CD14-positive monocyte (primary cell): ENCODE data around the gene NOS1. TPM values are rescaled to one million over a fixed set of nuclear protein-coding genes. Genes with fewer than 3 reads are reported as not detected.

Source experiments
- DNase-seq, 3 donors: peaks; one replicate each; pipeline ENCODE4 v3.0.0-alpha.2; 2011 to 2022
- H2AFZ ChIP-seq: 2 replicates; pipeline ENCODE4 v1.6.0; 2012; ENCODE audit warnings: mild to moderate bottlenecking, low read depth, low read length, inconsistent platforms; ENCODE audit not compliant: insufficient read depth, poor library complexity, severe bottlenecking
- H3K27ac ChIP-seq, 2 donors: 1 replicate in 1 of 2; 2 replicates in 1 of 2; pipeline ENCODE4 v1.5.1; 2012 to 2013; ENCODE audit warnings: low read length in 2 of 2, control low read depth in 1 of 2, inconsistent platforms in 1 of 2, low read depth in 1 of 2, mild to moderate bottlenecking in 1 of 2
- H3K27me3 ChIP-seq, 2 donors: one replicate each; pipeline versions ENCODE4 v1.6.0 to v1.6.1; 2011 to 2013; ENCODE audit warnings: low read length in 2 of 2; ENCODE audit not compliant: control insufficient read depth in 2 of 2, insufficient read depth in 2 of 2
- H3K36me3 ChIP-seq, 2 donors: replicated peaks in 1 of 2; 1 replicate in 1 of 2; 2 replicates in 1 of 2; pipeline versions ENCODE4 v1.5.1 to v1.6.1; 2012 to 2013; ENCODE audit warnings: low read length in 2 of 2, control low read depth in 1 of 2, inconsistent platforms in 1 of 2, mild to moderate bottlenecking in 1 of 2; ENCODE audit not compliant: insufficient read depth in 2 of 2, control insufficient read depth in 1 of 2
- H3K4me1 ChIP-seq, 2 donors: 1 replicate in 1 of 2; 2 replicates in 1 of 2; pipeline versions ENCODE4 v1.5.1 to v1.6.1; 2012 to 2013; ENCODE audit warnings: low read length in 2 of 2, control low read depth in 1 of 2, inconsistent platforms in 1 of 2, mild to moderate bottlenecking in 1 of 2, moderate library complexity in 1 of 2; ENCODE audit not compliant: insufficient read depth in 2 of 2, control insufficient read depth in 1 of 2
- H3K4me2 ChIP-seq: replicated peaks from 2 replicates; pipeline ENCODE3; 2012; ENCODE audit warnings: low read length, moderate library complexity, mild to moderate bottlenecking; ENCODE audit not compliant: poor library complexity, severe bottlenecking; ENCODE audit errors: extremely low read depth
- H3K4me3 ChIP-seq, 3 experiments: fragments of 200-600 bp in 1 of 3; sonication (generic) in 1 of 3; replicated peaks in 1 of 3; 1 replicate in 2 of 3; 2 replicates in 1 of 3; pipeline ENCODE4 v1.5.1; 2011 to 2013; ENCODE audit warnings: low read length in 3 of 3, mild to moderate bottlenecking in 3 of 3, control low read depth in 2 of 3, low read depth in 2 of 3, inconsistent platforms in 1 of 3, moderate library complexity in 1 of 3
- H3K79me2 ChIP-seq: 2 replicates; pipeline ENCODE4 v1.6.0; 2012; ENCODE audit warnings: mild to moderate bottlenecking, control low read depth, inconsistent platforms, low read length, moderate library complexity; ENCODE audit not compliant: insufficient read depth
- H3K9ac ChIP-seq: 2 replicates; pipeline ENCODE4 v1.6.0; 2017; ENCODE audit warnings: low read length, mild to moderate bottlenecking; ENCODE audit not compliant: insufficient read depth, poor library complexity, severe bottlenecking
- H3K9me3 ChIP-seq, 2 donors: replicated peaks in 1 of 2; 1 replicate in 1 of 2; 2 replicates in 1 of 2; pipeline versions ENCODE4 v1.5.1 to v1.6.1; 2012 to 2013; ENCODE audit warnings: low read length in 2 of 2, control low read depth in 1 of 2; ENCODE audit not compliant: control insufficient read depth in 1 of 2, insufficient read depth in 1 of 2
- H4K20me1 ChIP-seq: 2 replicates; pipeline ENCODE4 v1.6.0; 2012; ENCODE audit warnings: mild to moderate bottlenecking, low read length, control low read depth, moderate library complexity; ENCODE audit not compliant: insufficient read depth
- H3K27ac Mint-ChIP-seq, 7 donors: one replicate each; pipeline ENCODE4 v1.8.0; 2020; ENCODE audit warnings: mild to moderate bottlenecking in 7 of 7, mixed read lengths in 7 of 7, moderate library complexity in 6 of 7, inconsistent platforms in 2 of 7
- H3K27me3 Mint-ChIP-seq, 3 donors: one replicate each; pipeline ENCODE4 v1.8.0; 2021 to 2022; ENCODE audit warnings: low read depth in 3 of 3, mild to moderate bottlenecking in 3 of 3, mixed read lengths in 3 of 3, moderate library complexity in 3 of 3, inconsistent platforms in 1 of 3
- H3K36me3 Mint-ChIP-seq, 2 donors: one replicate each; pipeline ENCODE4 v1.8.0; 2020; ENCODE audit warnings: mixed read lengths in 2 of 2, inconsistent platforms in 1 of 2, mild to moderate bottlenecking in 1 of 2
- H3K4me1 Mint-ChIP-seq: one replicate; pipeline ENCODE4 v1.8.0; 2020; ENCODE audit warnings: mild to moderate bottlenecking, mixed read lengths
- H3K4me3 Mint-ChIP-seq, 2 donors: one replicate each; pipeline ENCODE4 v1.8.0; 2020; ENCODE audit warnings: mild to moderate bottlenecking in 2 of 2, mixed read lengths in 2 of 2, moderate library complexity in 1 of 2
- H3K9me3 Mint-ChIP-seq, 7 donors: one replicate each; pipeline ENCODE4 v1.8.0; 2020 to 2022; ENCODE audit warnings: mixed read lengths in 7 of 7, mild to moderate bottlenecking in 6 of 7, moderate library complexity in 6 of 7, inconsistent platforms in 2 of 7
- WGBS: methylation state at CpG from one replicate; pipeline ENCODE4 v1.1.5; 2013; ENCODE audit warnings: missing lambda C conversion rate; ENCODE audit not compliant: insufficient coverage; 5-methylcytosine and 5-hydroxymethylcytosine counted together
- intact Hi-C, 2 donors: fragments of 100-400 bp; cut with micrococcal nuclease; formaldehyde crosslinking; loops; one replicate each; pipeline versions ENCODE4 v1.15.0 to v1.15.1; 2023
- polyA plus RNA-seq, 3 donors: library from polyadenylated mRNA; depleted of rRNA in 1 of 3; unstranded in 2 of 3; stranded (reverse) in 1 of 3; fragments of 300-500 nt in 2 of 3; fragments of >200 nt in 1 of 3; fragmentation: Illumina TruSeq in 2 of 3; gene quantifications; 1 replicate in 2 of 3; 2 replicates in 1 of 3; pipeline ENCODE4 v1.2.3, GENCODE V29; 2012 to 2021
- TF ChIP-seq, protein P1 (sequence below): fragments of 200-600 bp; IDR thresholded peaks from one replicate; pipeline ENCODE4 v1.8.0; 2022; ENCODE audit warnings: antibody characterized with exemption, mild to moderate bottlenecking

The NOS1 gene
- polyA plus RNA-seq, 3 donors = not detected

DNA sequence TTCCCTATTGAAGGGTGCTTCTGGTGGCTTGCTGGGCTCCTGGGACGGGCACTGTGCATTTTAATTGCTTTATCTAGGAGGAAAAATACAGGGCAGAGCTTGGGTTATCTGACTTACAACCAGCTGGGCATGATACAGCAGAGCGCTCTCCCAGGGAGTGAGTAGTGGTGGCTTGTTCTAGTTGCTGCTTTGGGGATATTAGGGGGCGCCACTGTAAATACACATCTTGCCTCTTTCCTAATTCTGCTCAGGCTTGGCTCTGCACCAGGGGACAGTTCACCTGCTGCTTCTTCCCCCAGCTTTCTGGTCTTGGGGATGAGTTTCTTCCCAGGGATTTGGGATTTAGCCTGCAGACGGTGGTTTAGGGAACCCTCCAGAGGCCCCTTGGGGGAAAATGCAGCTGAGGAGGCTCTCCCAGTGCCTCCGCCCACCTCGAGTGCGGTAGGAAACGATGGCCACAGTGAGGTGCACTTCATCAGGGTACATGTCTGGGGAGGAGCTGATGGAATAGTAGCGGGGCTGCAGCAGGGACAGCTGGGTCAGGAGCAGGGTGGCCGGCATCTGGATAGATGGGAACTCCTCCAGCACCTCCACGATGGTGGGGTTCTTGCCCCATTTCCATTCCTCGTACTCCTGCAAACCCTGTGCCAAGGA, 134.3 kb downstream of the NOS1 start:
- TF ChIP-seq, protein P1, sequence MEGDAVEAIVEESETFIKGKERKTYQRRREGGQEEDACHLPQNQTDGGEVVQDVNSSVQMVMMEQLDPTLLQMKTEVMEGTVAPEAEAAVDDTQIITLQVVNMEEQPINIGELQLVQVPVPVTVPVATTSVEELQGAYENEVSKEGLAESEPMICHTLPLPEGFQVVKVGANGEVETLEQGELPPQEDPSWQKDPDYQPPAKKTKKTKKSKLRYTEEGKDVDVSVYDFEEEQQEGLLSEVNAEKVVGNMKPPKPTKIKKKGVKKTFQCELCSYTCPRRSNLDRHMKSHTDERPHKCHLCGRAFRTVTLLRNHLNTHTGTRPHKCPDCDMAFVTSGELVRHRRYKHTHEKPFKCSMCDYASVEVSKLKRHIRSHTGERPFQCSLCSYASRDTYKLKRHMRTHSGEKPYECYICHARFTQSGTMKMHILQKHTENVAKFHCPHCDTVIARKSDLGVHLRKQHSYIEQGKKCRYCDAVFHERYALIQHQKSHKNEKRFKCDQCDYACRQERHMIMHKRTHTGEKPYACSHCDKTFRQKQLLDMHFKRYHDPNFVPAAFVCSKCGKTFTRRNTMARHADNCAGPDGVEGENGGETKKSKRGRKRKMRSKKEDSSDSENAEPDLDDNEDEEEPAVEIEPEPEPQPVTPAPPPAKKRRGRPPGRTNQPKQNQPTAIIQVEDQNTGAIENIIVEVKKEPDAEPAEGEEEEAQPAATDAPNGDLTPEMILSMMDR = no peak
- Mint-ChIP-seq H3K27ac (no peak overlapping the region), H3K9me3 (no peaks in the 10 kb centered on the region), H3K4me1 (no peaks in the 10 kb centered on the region), H3K36me3 (no peaks in the 10 kb centered on the region), H3K4me3 (no peak overlapping the region), H3K27me3 (peaks cover 6 to 15% (median 11%) of the 10 kb centered on the region in 3 donors)
- Histone ChIP-seq H3K4me2 (no peak overlapping the region), H3K27me3 (no peaks in the 10 kb centered on the region), H2AFZ (no peak overlapping the region), H3K4me1 (no peaks in the 10 kb centered on the region), H3K27ac (no peak overlapping the region), H3K9ac (no peak overlapping the region), H3K9me3 (no peaks in the 10 kb centered on the region), H4K20me1 (no peaks in the 10 kb centered on the region), H3K36me3 (no peaks in the 10 kb centered on the region), H3K4me3 (no peak overlapping the region), H3K79me2 (no peaks in the 10 kb centered on the region)
- intact Hi-C loops = no loop called here
- no peak for DNase-seq
- WGBS = 32% methylated on average over 8 of the region's 12 CpGs

DNA sequence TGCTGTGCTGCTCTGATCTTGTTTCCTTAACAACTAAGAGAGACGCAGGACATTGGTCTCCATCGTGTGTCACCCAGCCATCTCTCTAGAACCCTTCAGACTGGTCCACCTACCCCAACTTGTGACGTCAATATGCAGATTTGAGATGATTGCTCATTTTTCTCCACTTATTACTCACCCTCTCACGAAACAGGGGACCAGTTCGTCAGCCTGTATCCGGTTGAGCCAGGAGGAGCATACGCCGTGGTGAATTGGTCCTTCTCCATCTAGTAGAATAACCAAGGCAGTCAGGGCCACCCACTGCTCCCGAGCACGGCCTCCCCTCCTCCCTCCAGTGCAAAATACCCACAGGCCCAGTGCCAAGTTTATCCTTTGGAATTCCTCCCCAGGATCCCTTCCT, 134.9 kb downstream of the NOS1 start:
- Mint-ChIP-seq H3K36me3 (no peaks in the 10 kb centered on the region), H3K27ac (no peak overlapping the region), H3K4me1 (no peaks in the 10 kb centered on the region), H3K9me3 (no peaks in the 10 kb centered on the region), H3K4me3 (no peak overlapping the region), H3K27me3 (peaks cover 6 to 15% (median 9%) of the 10 kb centered on the region in 3 donors)
- Histone ChIP-seq H3K4me2 (no peak overlapping the region), H3K9me3 (no peaks in the 10 kb centered on the region), H3K4me1 (no peaks in the 10 kb centered on the region), H3K27me3 (no peaks in the 10 kb centered on the region), H2AFZ (no peak overlapping the region), H3K27ac (no peak overlapping the region), H3K4me3 (no peak overlapping the region), H3K79me2 (no peaks in the 10 kb centered on the region), H4K20me1 (no peaks in the 10 kb centered on the region), H3K36me3 (no peaks in the 10 kb centered on the region), H3K9ac (no peak overlapping the region)
- TF ChIP-seq, protein P1 = no peak
- no peak for DNase-seq
- WGBS = 93% methylated on average over 8 of the region's 10 CpGs
- intact Hi-C loops = no loop called here
